ENCODE results near the gene ACTN4.
"Not testable (repeated sequence)": the region's sequence is repeated elsewhere in the genome, so short reads cannot be mapped to it uniquely, and the experiment has no call there.

ACTN4 gene

GRCh38 chr19:38760805-38761517 lies 113.5 kb downstream of the ACTN4 start:
- H3K4me1 ChIP-seq (ENCODE audit: control insufficient read depth in 2 of 2, insufficient read depth in 2 of 2, low read length in 2 of 2); H3K27ac ChIP-seq (ENCODE audit: low read depth in 2 of 2, low read length in 2 of 2): not testable (repeated sequence)

GRCh38 chr19:38761884-38762389 lies 114.5 kb downstream of the ACTN4 start:
- H3K36me3 ChIP-seq (ENCODE audit: control insufficient read depth in 2 of 2, insufficient read depth in 2 of 2, low read length in 2 of 2); H3K9ac ChIP-seq (ENCODE audit: low read depth in 1 of 2, low read length in 2 of 2); H3K27ac ChIP-seq (ENCODE audit: low read depth in 2 of 2, low read length in 2 of 2); H3K9me3 ChIP-seq (ENCODE audit: control insufficient read depth in 2 of 2, low read length in 2 of 2); H3K27me3 ChIP-seq (ENCODE audit: control insufficient read depth in 2 of 2, insufficient read depth in 2 of 2, low read length in 2 of 2); H3K4me3 ChIP-seq (ENCODE audit: low read length in 2 of 2); H3K4me1 ChIP-seq (ENCODE audit: control insufficient read depth in 2 of 2, insufficient read depth in 2 of 2, low read length in 2 of 2): not testable (repeated sequence)

More at GRCh38 chr19:38760805-38761517, 113.5 kb downstream of the ACTN4 start:
- not testable (repeated sequence) for H3K9me3 ChIP-seq (ENCODE audit: control insufficient read depth in 2 of 2, low read length in 2 of 2); H3K36me3 ChIP-seq (ENCODE audit: control insufficient read depth in 2 of 2, insufficient read depth in 2 of 2, low read length in 2 of 2); H3K4me3 ChIP-seq (ENCODE audit: low read length in 2 of 2); H3K27me3 ChIP-seq (ENCODE audit: control insufficient read depth in 2 of 2, insufficient read depth in 2 of 2, low read length in 2 of 2); H3K9ac ChIP-seq (ENCODE audit: low read depth in 1 of 2, low read length in 2 of 2)

- Histone ChIP-seq H3K9me3 (ENCODE audit: control insufficient read depth in 2 of 2, low read length in 2 of 2) (no peaks in the 10 kb centered on the region), H3K4me3 (ENCODE audit: low read length in 2 of 2) (no peak overlapping the region), H3K4me1 (ENCODE audit: control insufficient read depth in 2 of 2, insufficient read depth in 2 of 2, low read length in 2 of 2) (peaks cover 0 to 5% of the 10 kb centered on the region in 2 donors), H3K9ac (ENCODE audit: low read depth in 1 of 2, low read length in 2 of 2) (no peak overlapping the region), H3K36me3 (ENCODE audit: control insufficient read depth in 2 of 2, insufficient read depth in 2 of 2, low read length in 2 of 2) (no peaks in the 10 kb centered on the region), H3K27me3 (ENCODE audit: control insufficient read depth in 2 of 2, insufficient read depth in 2 of 2, low read length in 2 of 2) (no peaks in the 10 kb centered on the region), H3K27ac (ENCODE audit: low read depth in 2 of 2, low read length in 2 of 2) (no peak overlapping the region)
Observed at GRCh38 chr19:38763795-38764220, 116.4 kb downstream of the ACTN4 start.

GRCh38 chr19:38765214-38765613 lies 117.8 kb downstream of the ACTN4 start:
- H3K36me3 ChIP-seq (ENCODE audit: control insufficient read depth in 2 of 2, insufficient read depth in 2 of 2, low read length in 2 of 2): no peaks in the 10 kb centered on the region
- no peak overlapping the region for H3K4me3 ChIP-seq (ENCODE audit: low read length in 2 of 2)
- peaks cover 2 to 4% of the 10 kb centered on the region in 2 donors for H3K4me1 ChIP-seq (ENCODE audit: control insufficient read depth in 2 of 2, insufficient read depth in 2 of 2, low read length in 2 of 2)
- H3K27me3 ChIP-seq (ENCODE audit: control insufficient read depth in 2 of 2, insufficient read depth in 2 of 2, low read length in 2 of 2): no peaks in the 10 kb centered on the region
- H3K9ac ChIP-seq (ENCODE audit: low read depth in 1 of 2, low read length in 2 of 2): no peak overlapping the region
- no peak overlapping the region for H3K27ac ChIP-seq (ENCODE audit: low read depth in 2 of 2, low read length in 2 of 2)
- no peaks in the 10 kb centered on the region for H3K9me3 ChIP-seq (ENCODE audit: control insufficient read depth in 2 of 2, low read length in 2 of 2)

- H3K4me3 ChIP-seq (ENCODE audit: low read length in 2 of 2): no peak overlapping the region
- H3K27ac ChIP-seq (ENCODE audit: low read depth in 2 of 2, low read length in 2 of 2): no peak overlapping the region
- H3K9me3 ChIP-seq (ENCODE audit: control insufficient read depth in 2 of 2, low read length in 2 of 2): no peaks in the 10 kb centered on the region
- no peaks in the 10 kb centered on the region for H3K27me3 ChIP-seq (ENCODE audit: control insufficient read depth in 2 of 2, insufficient read depth in 2 of 2, low read length in 2 of 2)
- H3K36me3 ChIP-seq (ENCODE audit: control insufficient read depth in 2 of 2, insufficient read depth in 2 of 2, low read length in 2 of 2): no peaks in the 10 kb centered on the region
- no peak overlapping the region for H3K9ac ChIP-seq (ENCODE audit: low read depth in 1 of 2, low read length in 2 of 2)
- peaks cover 2 to 4% of the 10 kb centered on the region in 2 donors for H3K4me1 ChIP-seq (ENCODE audit: control insufficient read depth in 2 of 2, insufficient read depth in 2 of 2, low read length in 2 of 2)
Observed at GRCh38 chr19:38766276-38767047, 119.0 kb downstream of the ACTN4 start.

GRCh38 chr19:38769635-38770211 lies 122.3 kb downstream of the ACTN4 start:
- Histone ChIP-seq H3K27ac (ENCODE audit: low read depth in 2 of 2, low read length in 2 of 2) (peak overlapping the region in 1 of 2 donors; percentile 55), H3K4me1 (ENCODE audit: control insufficient read depth in 2 of 2, insufficient read depth in 2 of 2, low read length in 2 of 2) (peaks cover 2 to 4% of the 10 kb centered on the region in 2 donors), H3K9me3 (ENCODE audit: control insufficient read depth in 2 of 2, low read length in 2 of 2) (no peaks in the 10 kb centered on the region), H3K27me3 (ENCODE audit: control insufficient read depth in 2 of 2, insufficient read depth in 2 of 2, low read length in 2 of 2) (no peaks in the 10 kb centered on the region), H3K4me3 (ENCODE audit: low read length in 2 of 2) (peak overlapping the region; percentile 26 to 48), H3K36me3 (ENCODE audit: control insufficient read depth in 2 of 2, insufficient read depth in 2 of 2, low read length in 2 of 2) (no peaks in the 10 kb centered on the region), H3K9ac (ENCODE audit: low read depth in 1 of 2, low read length in 2 of 2) (peak overlapping the region in 1 of 2 donors; percentile 14)

- H3K36me3 ChIP-seq (ENCODE audit: control insufficient read depth in 2 of 2, insufficient read depth in 2 of 2, low read length in 2 of 2); H3K9me3 ChIP-seq (ENCODE audit: control insufficient read depth in 2 of 2, low read length in 2 of 2); H3K27ac ChIP-seq (ENCODE audit: low read depth in 2 of 2, low read length in 2 of 2); H3K27me3 ChIP-seq (ENCODE audit: control insufficient read depth in 2 of 2, insufficient read depth in 2 of 2, low read length in 2 of 2); H3K4me1 ChIP-seq (ENCODE audit: control insufficient read depth in 2 of 2, insufficient read depth in 2 of 2, low read length in 2 of 2): not testable (repeated sequence)
- Histone ChIP-seq H3K4me3 (ENCODE audit: low read length in 2 of 2) (peak overlapping the region; percentile 26 to 48), H3K9ac (ENCODE audit: low read depth in 1 of 2, low read length in 2 of 2) (peak overlapping the region in 1 of 2 donors; percentile 14)
Observed at GRCh38 chr19:38770228-38770948, 122.9 kb downstream of the ACTN4 start.

GRCh38 chr19:38770949-38771275 lies 123.5 kb downstream of the ACTN4 start:
- H3K4me3 ChIP-seq (ENCODE audit: low read length in 2 of 2); H3K36me3 ChIP-seq (ENCODE audit: control insufficient read depth in 2 of 2, insufficient read depth in 2 of 2, low read length in 2 of 2); H3K27ac ChIP-seq (ENCODE audit: low read depth in 2 of 2, low read length in 2 of 2); H3K4me1 ChIP-seq (ENCODE audit: control insufficient read depth in 2 of 2, insufficient read depth in 2 of 2, low read length in 2 of 2); H3K9me3 ChIP-seq (ENCODE audit: control insufficient read depth in 2 of 2, low read length in 2 of 2); H3K27me3 ChIP-seq (ENCODE audit: control insufficient read depth in 2 of 2, insufficient read depth in 2 of 2, low read length in 2 of 2); H3K9ac ChIP-seq (ENCODE audit: low read depth in 1 of 2, low read length in 2 of 2): not testable (repeated sequence)

GRCh38 chr19:38771569-38771968 lies 124.1 kb downstream of the ACTN4 start:
- not testable (repeated sequence) for H3K9me3 ChIP-seq (ENCODE audit: control insufficient read depth in 2 of 2, low read length in 2 of 2); H3K27me3 ChIP-seq (ENCODE audit: control insufficient read depth in 2 of 2, insufficient read depth in 2 of 2, low read length in 2 of 2); H3K36me3 ChIP-seq (ENCODE audit: control insufficient read depth in 2 of 2, insufficient read depth in 2 of 2, low read length in 2 of 2); H3K9ac ChIP-seq (ENCODE audit: low read depth in 1 of 2, low read length in 2 of 2); H3K27ac ChIP-seq (ENCODE audit: low read depth in 2 of 2, low read length in 2 of 2); H3K4me3 ChIP-seq (ENCODE audit: low read length in 2 of 2); H3K4me1 ChIP-seq (ENCODE audit: control insufficient read depth in 2 of 2, insufficient read depth in 2 of 2, low read length in 2 of 2)
